ENCODE results near the gene ZNF692. TPM values are rescaled to one million over a fixed set of nuclear protein-coding genes. Genes with fewer than 3 reads are reported as not detected.

Gene ZNF692
- total and polyA plus RNA-seq, 2 of the 13 experiments (the other 11 are each of a cell fraction or from before 2014, with no cell fraction given), result 27.3 to 45.8 TPM

- TF ChIP-seq HMGXB3 (CRISPR knock-in tag; IDR thresholded peaks at IDR 0.05; ENCODE audit: borderline replicate concordance) (peak; percentile 67), SP4 (CRISPR knock-in tag; IDR thresholded peaks at IDR 0.05) (peak; percentile 59; the same call in 1 of the 2 replicates), SKI (IDR thresholded peaks at IDR 0.05; ENCODE audit: partially characterized antibody) (peak; percentile 59), ZNF382 (CRISPR knock-in tag; IDR thresholded peaks at IDR 0.05; ENCODE audit: borderline replicate concordance) (no peak), ADNP (CRISPR knock-in tag; IDR thresholded peaks at IDR 0.05) (no peak), CERS6 (CRISPR knock-in tag; IDR thresholded peaks at IDR 0.05) (no peak), HNF4G (IDR thresholded peaks at IDR 0.05; ENCODE audit: borderline replicate concordance, low read depth, low read length) (no peak), HNF4G (CRISPR knock-in tag; IDR thresholded peaks at IDR 0.05; ENCODE audit: borderline replicate concordance, low read depth) (peak; percentile 16; the same call in 1 of the 2 replicates), ASH2L (IDR thresholded peaks at IDR 0.05; ENCODE audit: insufficient read length, low read depth, low read length) (peak; percentile 90), RFXANK (CRISPR knock-in tag; IDR thresholded peaks at IDR 0.05) (peak; percentile 65; the same call in 1 of the 2 replicates), PHF21A (CRISPR knock-in tag; IDR thresholded peaks at IDR 0.05) (peak; percentile 85), ZBTB7A (CRISPR knock-in tag; IDR thresholded peaks at IDR 0.05) (0 out of 2 replicates have a peak, but pooled peaks have one; percentile 9), SIX1 (CRISPR knock-in tag; IDR thresholded peaks at IDR 0.05; ENCODE audit: borderline replicate concordance) (0 out of 2 replicates have a peak, but pooled peaks have one; percentile 7), GATAD2A (CRISPR knock-in tag; IDR thresholded peaks at IDR 0.05) (peak; percentile 36; the same call in 1 of the 2 replicates), KMT2B (CRISPR knock-in tag; IDR thresholded peaks at IDR 0.05) (peak; percentile 79), MTA1 (CRISPR knock-in tag; IDR thresholded peaks at IDR 0.05; ENCODE audit: borderline replicate concordance) (peak; percentile 74; the same call in 1 of the 2 replicates), MXD1 (CRISPR knock-in tag; IDR thresholded peaks at IDR 0.05) (peak; percentile 82), HDAC1 (CRISPR knock-in tag; IDR thresholded peaks at IDR 0.05) (no peak), ZNF572 (CRISPR knock-in tag; IDR thresholded peaks at IDR 0.05) (0 out of 2 replicates have a peak, but pooled peaks have one; percentile 57), FOXP4 (CRISPR knock-in tag; IDR thresholded peaks at IDR 0.05) (peak; percentile 31; the same call in 1 of the 2 replicates), ZBTB7B (CRISPR knock-in tag; IDR thresholded peaks at IDR 0.05) (no peak; the same call in 1 of the 2 replicates), JARID2 (CRISPR knock-in tag; IDR thresholded peaks at IDR 0.05; ENCODE audit: insufficient replicate concordance) (no peak), ZNF33A (CRISPR knock-in tag; IDR thresholded peaks at IDR 0.05; ENCODE audit: borderline replicate concordance) (no peak)
Measured at GRCh38 chr1:248873409-248873992, 14.6 kb upstream of the ZNF692 start (continued).

Data from HepG2 (cell line).